H1 (cell line): Measurements from ENCODE around the gene PAX6. TPM values are rescaled to one million over a fixed set of nuclear protein-coding genes. Genes with fewer than 3 reads are reported as not detected.

Experiments used
- CTCF ChIA-PET: fragments of 300-600 bp; sonication (Branson Sonifier 250); formaldehyde crosslinking; loops from one replicate; lab custom pipeline; 2021; ENCODE audit not compliant: partially characterized antibody; lab: Charles Lee
- POLR2A ChIA-PET: fragments of 300-600 bp; sonication (Branson Sonifier 250); formaldehyde crosslinking; loops from one replicate; lab custom pipeline; 2021; ENCODE audit warnings: inconsistent platforms; ENCODE audit not compliant: partially characterized antibody; lab: Charles Lee
- DNase-seq, 2 experiments: peaks; one replicate each; pipeline versions ENCODE4 v3.0.0 to v3.0.0-alpha.2; 2010 to 2022; ENCODE audit warnings: low spot score in 2 of 2, low read depth in 1 of 2, mixed read lengths in 1 of 2
- FAIRE-seq: peaks from 2 replicates; lab custom pipeline; 2011; peaks lifted over from hg19 to GRCh38; lab: Jason Lieb, UNC
- H2AFZ ChIP-seq: 2 replicates; pipeline ENCODE4 v1.8.1; 2012; ENCODE audit warnings: low read length, inconsistent platforms
- H2AK5ac ChIP-seq: 2 replicates; pipeline ENCODE4 v1.6.1; 2013; ENCODE audit warnings: low read depth, low read length
- H2BK120ac ChIP-seq: replicated peaks from 2 replicates; pipeline ENCODE3; 2013; ENCODE audit warnings: low read depth, low read length, inconsistent platforms
- H2BK12ac ChIP-seq: 2 replicates; pipeline ENCODE4 v1.6.1; 2013; ENCODE audit warnings: low read depth, low read length
- H2BK15ac ChIP-seq: 2 replicates; pipeline ENCODE4 v1.6.1; 2013; ENCODE audit warnings: low read length
- H2BK20ac ChIP-seq: 2 replicates; pipeline ENCODE4 v1.6.1; 2013; ENCODE audit warnings: low read length
- H2BK5ac ChIP-seq: 2 replicates; pipeline ENCODE4 v1.6.1; 2013; ENCODE audit warnings: low read depth, low read length
- H3K14ac ChIP-seq: 2 replicates; pipeline ENCODE4 v1.6.1; 2013; ENCODE audit warnings: inconsistent platforms; ENCODE audit not compliant: insufficient read length
- H3K18ac ChIP-seq: 2 replicates; pipeline ENCODE4 v1.6.1; 2013; ENCODE audit warnings: low read length; ENCODE audit errors: extremely low read depth
- H3K23ac ChIP-seq: 2 replicates; pipeline ENCODE4 v1.6.1; 2013; ENCODE audit warnings: inconsistent platforms; ENCODE audit not compliant: insufficient read length
- H3K23me2 ChIP-seq: 2 replicates; pipeline ENCODE4 v1.6.1; 2013; ENCODE audit warnings: low read depth, low read length
- H3K27ac ChIP-seq: 2 replicates; pipeline ENCODE4 v1.6.1; 2011; ENCODE audit warnings: low read depth, low read length, inconsistent platforms
- H3K27me3 ChIP-seq, 4 experiments: replicated peaks in 1 of 4; 1 replicate in 1 of 4; 2 replicates in 3 of 4; pipeline versions ENCODE4 v1.6.1 to v1.8.1; 2011 to 2013; ENCODE audit warnings: low read length in 3 of 4, mild to moderate bottlenecking in 3 of 4, inconsistent platforms in 2 of 4, mixed read lengths in 2 of 4, moderate library complexity in 1 of 4; ENCODE audit not compliant: control insufficient read depth in 3 of 4, insufficient read depth in 3 of 4; ENCODE audit errors: extremely low read depth in 1 of 4
- H3K36me3 ChIP-seq, 4 experiments: 2 replicates each; pipeline versions ENCODE4 v1.6.1 to v1.8.1; 2011 to 2013; ENCODE audit warnings: mild to moderate bottlenecking in 4 of 4, low read length in 3 of 4, moderate library complexity in 2 of 4, control low read depth in 1 of 4, inconsistent platforms in 1 of 4; ENCODE audit not compliant: insufficient read depth in 4 of 4, control insufficient read depth in 2 of 4
- H3K4ac ChIP-seq: replicated peaks from 2 replicates; pipeline ENCODE3; 2013; ENCODE audit warnings: low read length, low read depth, mixed read lengths, inconsistent platforms; ENCODE audit not compliant: insufficient read length
- H3K4me1 ChIP-seq, 4 experiments: replicated peaks in 1 of 4; 1 replicate in 1 of 4; 2 replicates in 3 of 4; pipeline versions ENCODE4 v1.6.1 to v1.8.1; 2011 to 2013; ENCODE audit warnings: low read length in 3 of 4, inconsistent platforms in 2 of 4, mixed read lengths in 1 of 4; ENCODE audit not compliant: insufficient read depth in 4 of 4, control insufficient read depth in 3 of 4
- H3K4me2 ChIP-seq, 2 experiments: 2 replicates each; pipeline versions ENCODE4 v1.6.1 to v1.8.1; 2011 to 2013; ENCODE audit warnings: low read depth in 2 of 2, low read length in 2 of 2, control low read depth in 1 of 2, inconsistent platforms in 1 of 2, mild to moderate bottlenecking in 1 of 2; ENCODE audit not compliant: insufficient read depth in 1 of 2
- H3K4me3 ChIP-seq, 4 experiments: fragments of 200-600, 300-600 bp in 1 of 4; sonication (generic), shearing (Covaris generic), sonication (Bioruptor Twin) in 1 of 4; 2 replicates each; pipeline versions ENCODE4 v1.5.1 to v1.8.1; 2011 to 2016; ENCODE audit warnings: low read length in 4 of 4, low read depth in 3 of 4, control low read depth in 2 of 4, inconsistent platforms in 2 of 4, mild to moderate bottlenecking in 2 of 4, mixed read lengths in 1 of 4, moderate library complexity in 1 of 4; ENCODE audit not compliant: insufficient read depth in 2 of 4; ENCODE audit errors: extremely low read depth in 1 of 4
- H3K56ac ChIP-seq: replicated peaks from 2 replicates; pipeline ENCODE3; 2013; ENCODE audit warnings: low read depth, mild to moderate bottlenecking, mixed read lengths, low read length, inconsistent platforms; ENCODE audit not compliant: insufficient read length
- H3K79me1 ChIP-seq: 2 replicates; pipeline ENCODE4 v1.6.1; 2013; ENCODE audit warnings: low read depth, low read length, control low read depth
- H3K79me2 ChIP-seq, 2 experiments: 2 replicates each; pipeline versions ENCODE4 v1.6.1 to v1.8.1; 2012 to 2013; ENCODE audit warnings: low read length in 2 of 2, mild to moderate bottlenecking in 2 of 2, inconsistent platforms in 1 of 2; ENCODE audit not compliant: insufficient read depth in 2 of 2, control insufficient read depth in 1 of 2
- H3K9ac ChIP-seq, 4 experiments: replicated peaks in 1 of 4; 1 replicate in 1 of 4; 2 replicates in 3 of 4; pipeline versions ENCODE4 v1.6.1 to v1.8.1; 2011 to 2013; ENCODE audit warnings: low read depth in 3 of 4, low read length in 3 of 4, control low read depth in 2 of 4, mild to moderate bottlenecking in 2 of 4, moderate library complexity in 2 of 4, inconsistent platforms in 1 of 4; ENCODE audit errors: extremely low read depth in 1 of 4
- H3K9me3 ChIP-seq, 2 experiments: 2 replicates each; pipeline versions ENCODE4 v1.6.1 to v1.8.1; 2012 to 2013; ENCODE audit warnings: mild to moderate bottlenecking in 2 of 2, moderate library complexity in 2 of 2, control low read depth in 1 of 2, inconsistent platforms in 1 of 2, low read depth in 1 of 2, low read length in 1 of 2, mixed read lengths in 1 of 2; ENCODE audit not compliant: insufficient read depth in 2 of 2
- H4K20me1 ChIP-seq, 2 experiments: replicated peaks in 1 of 2; 2 replicates each; pipeline versions ENCODE3 to v1.8.1; 2011 to 2013; ENCODE audit warnings: inconsistent platforms in 2 of 2, low read length in 2 of 2, mild to moderate bottlenecking in 1 of 2; ENCODE audit not compliant: insufficient read depth in 2 of 2, control insufficient read depth in 1 of 2
- H4K5ac ChIP-seq: 2 replicates; pipeline ENCODE4 v1.6.1; 2013; ENCODE audit warnings: low read length, low read depth, mixed read lengths, inconsistent platforms; ENCODE audit not compliant: insufficient read length
- H4K8ac ChIP-seq: 2 replicates; pipeline ENCODE4 v1.8.0; 2013; ENCODE audit warnings: mild to moderate bottlenecking, moderate library complexity, low read length, inconsistent platforms; ENCODE audit not compliant: insufficient read depth; ENCODE audit errors: extremely low read depth
- H4K91ac ChIP-seq: replicated peaks from 2 replicates; pipeline ENCODE3; 2013; ENCODE audit warnings: low read length, mixed read lengths, inconsistent platforms; ENCODE audit not compliant: insufficient read length
- ASH2L ChIP-seq: fragments of 200-600, 300-600 bp; sonication (generic); IDR thresholded peaks from one replicate; pipeline ENCODE4 v1.7.1; 2017; ENCODE audit warnings: low read length
- BCL11A ChIP-seq, 2 experiments: IDR thresholded peaks; one replicate each; pipeline ENCODE4 v1.6.1; 2011; ENCODE audit warnings: low read depth in 2 of 2, low read length in 2 of 2, mild to moderate bottlenecking in 2 of 2
- HDAC2 ChIP-seq, 2 experiments: fragments of 300-600 bp in 1 of 2; sonication (generic) in 1 of 2; IDR thresholded peaks; 2 replicates each; pipeline ENCODE4 v1.6.1; 2011 to 2012; ENCODE audit warnings: low read depth in 2 of 2, low read length in 2 of 2, mild to moderate bottlenecking in 2 of 2, moderate library complexity in 2 of 2, borderline replicate concordance in 1 of 2, inconsistent platforms in 1 of 2
- JUN ChIP-seq: IDR thresholded peaks from 2 replicates; pipeline ENCODE4 v1.6.1; 2011; ENCODE audit warnings: low read depth, mild to moderate bottlenecking, improper control_type of control experiment, low read length
- KDM5A ChIP-seq: fragments of 200-600 bp; IDR thresholded peaks from 2 replicates; pipeline ENCODE4 v1.7.1; 2012; ENCODE audit warnings: mild to moderate bottlenecking, low read length, inconsistent platforms, mixed read lengths
- RFX5 ChIP-seq: IDR thresholded peaks from 2 replicates; pipeline ENCODE4 v1.6.1; 2011; ENCODE audit warnings: low read depth, low read length, improper control_type of control experiment, borderline replicate concordance
- WGBS, 2 experiments: shearing (Covaris generic) in 1 of 2; methylation state at CpG; one replicate each; pipeline versions ENCODE4 v1.1.6 to v1.1.7; 2013 to 2015; ENCODE audit warnings: low lambda C conversion rate in 2 of 2, mixed read lengths in 2 of 2, inconsistent platforms in 1 of 2, low coverage in 1 of 2, missing lambda C conversion rate in 1 of 2; ENCODE audit not compliant: insufficient replicate concordance in 2 of 2, insufficient coverage in 1 of 2, insufficient read length in 1 of 2; ENCODE audit errors: extremely low coverage in 1 of 2, missing lambda C conversion rate in 1 of 2; 5-methylcytosine and 5-hydroxymethylcytosine counted together
- polyA plus RNA-seq, 7 experiments: library from polyadenylated mRNA; depleted of rRNA in 3 of 7; stranded (reverse) in 5 of 7; unstranded in 2 of 7; fragments of >200 nt in 5 of 7; fragments of 200-250 nt in 2 of 7; gene quantifications; 1 replicate in 5 of 7; 2 replicates in 1 of 7; 4 replicates in 1 of 7; pipeline versions ENCODE4 v1.2.1 to v1.2.3, GENCODE V29; 2011 to 2013; ENCODE audit warnings: missing spikeins in 2 of 7, mixed read lengths in 2 of 7
- total RNA-seq: library from RNA; stranded (reverse); fragmentation: NEBNext Ultra II Directional; extraction: Animal tissue kit (Norgen Biotek cat#: 25700); gene quantifications from 2 replicates; pipeline ENCODE4 v1.2.1, GENCODE V29; 2021
- TF ChIP-seq, protein P1 (sequence below): IDR thresholded peaks from 2 replicates; pipeline ENCODE4 v1.6.1; 2012; ENCODE audit warnings: low read length, inconsistent platforms
- TF ChIP-seq, protein P2 (sequence below): IDR thresholded peaks from 2 replicates; pipeline ENCODE4 v1.6.1; 2012; ENCODE audit warnings: inconsistent platforms

PAX6 gene
- total and polyA plus RNA-seq, 2 of the 8 experiments (the other 6 are each of a cell fraction or from before 2014, with no cell fraction given): 0.30 to 0.65 TPM

DNA sequence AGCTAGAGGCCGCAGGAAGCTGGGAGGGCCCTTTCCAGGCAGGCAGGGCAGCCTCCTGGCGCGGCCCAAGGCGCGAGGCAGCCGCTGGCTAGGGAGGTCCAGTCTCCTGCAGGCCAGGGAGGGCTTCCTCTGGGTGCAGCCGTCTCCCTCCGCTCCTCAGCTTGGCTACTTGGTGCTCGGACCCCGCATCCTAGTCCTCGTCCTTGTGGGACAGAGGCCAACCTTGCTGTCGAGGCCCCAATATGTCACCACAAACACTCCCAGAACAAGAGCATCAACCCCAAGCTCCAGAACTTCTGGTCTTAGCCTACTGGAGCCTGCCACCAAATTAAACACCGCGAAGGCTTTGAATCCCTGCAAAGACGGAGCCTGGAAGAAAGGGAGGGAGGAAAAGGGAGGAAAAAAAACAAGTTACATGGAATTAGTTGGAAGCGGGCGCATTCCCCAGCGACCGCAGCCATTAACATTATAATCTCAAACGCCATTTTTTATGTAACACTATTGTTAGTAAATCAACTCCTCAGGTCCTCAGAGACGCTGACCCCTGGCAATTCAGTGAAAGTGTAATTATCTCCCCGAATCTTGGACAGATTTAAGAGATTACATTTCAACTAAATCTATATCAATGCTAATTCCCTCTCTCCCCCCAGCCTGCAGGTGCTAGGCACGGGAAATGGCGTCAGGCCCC is 12.7 kb upstream of the PAX6 start:
- Histone ChIP-seq H3K4me3 (peak overlapping the region in 3 of 4 experiments; percentile 2 to 58 (median 26); a peak in 4 of 8 replicates), H4K8ac (no peak overlapping the region), H3K18ac (peak overlapping the region; percentile 94), H2AFZ (0 out of 2 replicates have a peak overlapping the region, but pooled peaks have one; percentile 23), H4K20me1 (peaks cover 2 to 5% of the 10 kb centered on the region in 2 experiments), H3K56ac (no peak overlapping the region), H3K36me3 (no peaks in the 10 kb centered on the region; a peak in 1 of 8 replicates), H3K4me1 (peaks cover 24 to 59% (median 43%) of the 10 kb centered on the region in 4 experiments), H2BK5ac (peak overlapping the region; percentile 90; the same call in 1 of the 2 replicates), H3K9ac (no peak overlapping the region), H2AK5ac (no peak overlapping the region), H3K23ac (no peak overlapping the region), H3K4ac (no peak overlapping the region), H3K79me1 (no peaks in the 10 kb centered on the region), H4K91ac (peak overlapping the region; percentile 77), H3K27me3 (peaks cover 58 to 97% (median 88%) of the 10 kb centered on the region in 4 experiments), H3K9me3 (no peaks in the 10 kb centered on the region), H3K14ac (no peak overlapping the region), H2BK12ac (peak overlapping the region; percentile 83), H2BK15ac (peak overlapping the region; percentile 93; the same call in 1 of the 2 replicates), H3K23me2 (peaks cover 16% of the 10 kb centered on the region; the same call in 1 of the 2 replicates), H3K79me2 (no peaks in the 10 kb centered on the region), H3K4me2 (peak overlapping the region; percentile 65 to 68), H2BK120ac (peak overlapping the region; percentile 19), H4K5ac (peak overlapping the region; percentile 18), H2BK20ac (peak overlapping the region; percentile 98; the same call in 1 of the 2 replicates), H3K27ac (no peak overlapping the region; the same call in 1 of the 2 replicates)
- DNase-seq (peak in 1 of 2 experiments; percentile 76), FAIRE-seq (no peak)
- ChIA-PET CTCF (interaction anchor here (0.8 to 11.4 kb wide), 13 partner anchors 11 to 352 kb away, joined by 3 to 88 read pairs (median 4); no protein-coding TSS in a partner anchor), POLR2A (interaction anchor here (0.7 to 4.1 kb wide), 5 partner anchors 11 to 53 kb away, joined by 4 to 18 read pairs (median 9); partner anchors contain the start of gene PAX6)
- WGBS, 2 experiments: 4% methylated on average over 24 of the region's 24 CpGs; no CpG with 5 or more reads in 1 of the 2 experiments
- TF ChIP-seq JUN: no peak
- TF ChIP-seq BCL11A (IDR thresholded peaks at IDR 0.05; ENCODE audit: low read depth in 2 of 2, low read length in 2 of 2): no peak
- TF ChIP-seq, protein P1, sequence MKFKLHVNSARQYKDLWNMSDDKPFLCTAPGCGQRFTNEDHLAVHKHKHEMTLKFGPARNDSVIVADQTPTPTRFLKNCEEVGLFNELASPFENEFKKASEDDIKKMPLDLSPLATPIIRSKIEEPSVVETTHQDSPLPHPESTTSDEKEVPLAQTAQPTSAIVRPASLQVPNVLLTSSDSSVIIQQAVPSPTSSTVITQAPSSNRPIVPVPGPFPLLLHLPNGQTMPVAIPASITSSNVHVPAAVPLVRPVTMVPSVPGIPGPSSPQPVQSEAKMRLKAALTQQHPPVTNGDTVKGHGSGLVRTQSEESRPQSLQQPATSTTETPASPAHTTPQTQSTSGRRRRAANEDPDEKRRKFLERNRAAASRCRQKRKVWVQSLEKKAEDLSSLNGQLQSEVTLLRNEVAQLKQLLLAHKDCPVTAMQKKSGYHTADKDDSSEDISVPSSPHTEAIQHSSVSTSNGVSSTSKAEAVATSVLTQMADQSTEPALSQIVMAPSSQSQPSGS: no peak
- TF ChIP-seq RFX5: no peak
- TF ChIP-seq HDAC2 (IDR thresholded peaks at IDR 0.05; ENCODE audit: borderline replicate concordance in 1 of 2, low read depth in 2 of 2, low read length in 2 of 2): no peak
- peak; percentile 64 for TF ChIP-seq ASH2L
- no peak for TF ChIP-seq KDM5A
- TF ChIP-seq, protein P2, sequence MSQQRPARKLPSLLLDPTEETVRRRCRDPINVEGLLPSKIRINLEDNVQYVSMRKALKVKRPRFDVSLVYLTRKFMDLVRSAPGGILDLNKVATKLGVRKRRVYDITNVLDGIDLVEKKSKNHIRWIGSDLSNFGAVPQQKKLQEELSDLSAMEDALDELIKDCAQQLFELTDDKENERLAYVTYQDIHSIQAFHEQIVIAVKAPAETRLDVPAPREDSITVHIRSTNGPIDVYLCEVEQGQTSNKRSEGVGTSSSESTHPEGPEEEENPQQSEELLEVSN: no peak; the same call in 1 of the 2 replicates
